ENCODE results near the gene UPP2. TPM values are rescaled to one million over a fixed set of nuclear protein-coding genes. Genes with fewer than 3 reads are reported as not detected.

UPP2 gene
- total and polyA plus RNA-seq, 2 of the 8 experiments (the other 6 are each of a cell fraction or from before 2014, with no cell fraction given) = not detected

- DNase-seq (ENCODE audit: low read depth in 1 of 2, low spot score in 2 of 2) = no peak
- no peak overlapping the region for H2BK15ac ChIP-seq (ENCODE audit: low read length)
- H2AK5ac ChIP-seq (ENCODE audit: low read depth, low read length) = no peak overlapping the region
- ChIA-PET CTCF (ENCODE audit: partially characterized antibody) (no interaction called here), POLR2A (ENCODE audit: partially characterized antibody) (no interaction called here)
- H2BK120ac ChIP-seq (replicated peaks; ENCODE audit: low read depth, low read length) = no peak overlapping the region
- H3K27me3 ChIP-seq (replicated peaks in 1 of 4; ENCODE audit: control insufficient read depth in 3 of 4, extremely low read depth in 1 of 4, insufficient read depth in 3 of 4, low read length in 3 of 4) = no peaks in the 10 kb centered on the region
- no peak overlapping the region for H2BK12ac ChIP-seq (ENCODE audit: low read depth, low read length)
- H3K4me2 ChIP-seq (ENCODE audit: insufficient read depth in 1 of 2, low read depth in 2 of 2, low read length in 2 of 2) = no peak overlapping the region
- no peak overlapping the region for H2BK20ac ChIP-seq (ENCODE audit: low read length)
- no peaks in the 10 kb centered on the region for H3K79me1 ChIP-seq (ENCODE audit: low read depth, low read length)
- WGBS, 2 experiments (ENCODE audit: extremely low coverage in 1 of 2, insufficient coverage in 1 of 2, insufficient read length in 1 of 2, insufficient replicate concordance in 2 of 2, low coverage in 1 of 2, low lambda C conversion rate in 2 of 2, missing lambda C conversion rate in 1 of 2) = 85% methylated on average over 6 of the region's 6 CpGs; no CpG with 5 or more reads in 1 of the 2 experiments
- H3K23ac ChIP-seq (ENCODE audit: insufficient read length) = no peak overlapping the region
- H2BK5ac ChIP-seq (ENCODE audit: low read depth, low read length) = no peak overlapping the region
- no peak overlapping the region for H3K4me3 ChIP-seq (ENCODE audit: extremely low read depth in 1 of 4, insufficient read depth in 2 of 4, low read depth in 3 of 4, low read length in 4 of 4)
- no peaks in the 10 kb centered on the region for H3K4me1 ChIP-seq (replicated peaks in 1 of 4; ENCODE audit: control insufficient read depth in 3 of 4, insufficient read depth in 4 of 4, low read length in 3 of 4)
- H3K9ac ChIP-seq (replicated peaks in 1 of 4; ENCODE audit: extremely low read depth in 1 of 4, low read depth in 3 of 4, low read length in 3 of 4) = no peak overlapping the region
- no peaks in the 10 kb centered on the region for H3K9me3 ChIP-seq (ENCODE audit: insufficient read depth in 2 of 2, low read depth in 1 of 2, low read length in 1 of 2)
- H3K18ac ChIP-seq (ENCODE audit: extremely low read depth, low read length) = no peak overlapping the region
- H2AFZ ChIP-seq (ENCODE audit: low read length) = no peak overlapping the region
- H3K79me2 ChIP-seq (ENCODE audit: control insufficient read depth in 1 of 2, insufficient read depth in 2 of 2, low read length in 2 of 2) = no peaks in the 10 kb centered on the region
- no peak overlapping the region for H3K14ac ChIP-seq (ENCODE audit: insufficient read length)
- H4K20me1 ChIP-seq (replicated peaks in 1 of 2; ENCODE audit: control insufficient read depth in 1 of 2, insufficient read depth in 2 of 2, low read length in 2 of 2) = no peaks in the 10 kb centered on the region
- FAIRE-seq = no peak
- H4K5ac ChIP-seq (ENCODE audit: insufficient read length, low read depth, low read length) = no peak overlapping the region
- H3K56ac ChIP-seq (replicated peaks; ENCODE audit: insufficient read length, low read depth, low read length) = no peak overlapping the region
- no peak overlapping the region for H4K91ac ChIP-seq (replicated peaks; ENCODE audit: insufficient read length, low read length)
- H3K36me3 ChIP-seq (ENCODE audit: control insufficient read depth in 2 of 4, insufficient read depth in 4 of 4, low read length in 3 of 4) = no peaks in the 10 kb centered on the region
- no peak overlapping the region for H3K27ac ChIP-seq (ENCODE audit: low read depth, low read length)
- no peak overlapping the region for H4K8ac ChIP-seq (ENCODE audit: extremely low read depth, insufficient read depth, low read length)
- no peaks in the 10 kb centered on the region for H3K23me2 ChIP-seq (ENCODE audit: low read depth, low read length)
- H3K4ac ChIP-seq (replicated peaks; ENCODE audit: insufficient read length, low read depth, low read length) = no peak overlapping the region
- TF ChIP-seq EZH2 (IDR thresholded peaks at IDR 0.05; ENCODE audit: low read depth, low read length, severe bottlenecking) (no peak), GABPA (IDR thresholded peaks at IDR 0.05; ENCODE audit: borderline replicate concordance, insufficient read depth, low read length) (no peak), SIRT6 (IDR thresholded peaks at IDR 0.05; ENCODE audit: low read length) (no peak)
These were observed 33.0 kb downstream of the UPP2 start for GRCh38 chr2:158134655-158135054.
